Measurements from ENCODE around the gene CNR2.

Gene CNR2

GRCh38 chr1:23895082-23895481 lies 18.1 kb downstream of the CNR2 start:
- Histone ChIP-seq H3K27me3 (ENCODE audit: insufficient read depth, low read length, poor library complexity, severe bottlenecking) (no peaks in the 10 kb centered on the region), H3K4me2 (ENCODE audit: low read depth, low read length, poor library complexity, severe bottlenecking) (no peak overlapping the region), H2AFZ (ENCODE audit: low read length) (no peak overlapping the region), H3K79me2 (ENCODE audit: insufficient read depth, low read length) (no peaks in the 10 kb centered on the region), H4K20me1 (ENCODE audit: insufficient read depth, low read length, poor library complexity, severe bottlenecking) (peaks cover 8% of the 10 kb centered on the region), H3K9me2 (replicated peaks; ENCODE audit: low read depth, low read length) (no peaks in the 10 kb centered on the region), H3K36me3 (ENCODE audit: insufficient read depth, low read length) (no peaks in the 10 kb centered on the region), H3K9ac (ENCODE audit: low read depth, low read length, poor library complexity, severe bottlenecking) (no peak overlapping the region), H3K4me3 (ENCODE audit: low read length, poor library complexity, severe bottlenecking) (no peak overlapping the region), H3K4me1 (ENCODE audit: insufficient read depth, low read length, poor library complexity, severe bottlenecking) (peaks cover 22% of the 10 kb centered on the region), H3K9me3 (ENCODE audit: insufficient read depth, low read depth, low read length) (no peaks in the 10 kb centered on the region), H3F3A (ENCODE audit: low read depth) (no peaks in the 10 kb centered on the region)
- no peak for TF ChIP-seq CTCF (conservative IDR thresholded peaks at IDR 0.05; ENCODE audit: low read length)
- no peak for TF ChIP-seq EZH2phosphoT487 (IDR thresholded peaks at IDR 0.05; ENCODE audit: borderline replicate concordance)

DNA sequence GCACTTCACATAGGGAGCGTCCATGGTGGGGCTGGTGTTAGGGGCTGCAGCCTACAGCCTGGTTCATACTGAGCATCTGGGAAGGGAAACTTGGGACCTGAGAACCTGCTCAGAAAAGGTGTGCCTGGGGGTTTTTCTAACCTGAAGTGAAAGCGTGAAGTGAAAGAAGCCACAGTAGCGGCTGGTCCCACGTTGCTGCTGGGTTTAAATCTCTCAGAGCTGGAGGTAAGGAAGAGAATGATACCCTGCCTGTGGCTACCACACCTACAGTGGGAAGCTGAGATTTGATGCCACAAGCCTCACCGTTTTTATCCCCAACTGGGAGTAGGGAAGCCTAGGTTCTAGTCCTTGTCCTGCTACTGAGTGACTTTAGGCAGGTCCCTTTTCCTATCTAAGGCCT lies 24.1 kb downstream of the CNR2 start:
- Histone ChIP-seq H3K36me3 (ENCODE audit: insufficient read depth, low read length) (no peaks in the 10 kb centered on the region), H2AFZ (ENCODE audit: low read length) (no peak overlapping the region), H3K9ac (ENCODE audit: low read depth, low read length, poor library complexity, severe bottlenecking) (no peak overlapping the region), H3K27me3 (ENCODE audit: insufficient read depth, low read length, poor library complexity, severe bottlenecking) (no peaks in the 10 kb centered on the region), H3K4me3 (ENCODE audit: low read length, poor library complexity, severe bottlenecking) (no peak overlapping the region), H3K4me1 (ENCODE audit: insufficient read depth, low read length, poor library complexity, severe bottlenecking) (no peaks in the 10 kb centered on the region), H3F3A (ENCODE audit: low read depth) (no peaks in the 10 kb centered on the region), H3K9me2 (replicated peaks; ENCODE audit: low read depth, low read length) (no peaks in the 10 kb centered on the region), H3K4me2 (ENCODE audit: low read depth, low read length, poor library complexity, severe bottlenecking) (no peak overlapping the region), H4K20me1 (ENCODE audit: insufficient read depth, low read length, poor library complexity, severe bottlenecking) (no peaks in the 10 kb centered on the region), H3K79me2 (ENCODE audit: insufficient read depth, low read length) (no peaks in the 10 kb centered on the region), H3K9me3 (ENCODE audit: insufficient read depth, low read depth, low read length) (no peaks in the 10 kb centered on the region)
- TF ChIP-seq CTCF (conservative IDR thresholded peaks at IDR 0.05; ENCODE audit: low read length) (no peak), EZH2phosphoT487 (IDR thresholded peaks at IDR 0.05; ENCODE audit: borderline replicate concordance) (no peak)

DNA sequence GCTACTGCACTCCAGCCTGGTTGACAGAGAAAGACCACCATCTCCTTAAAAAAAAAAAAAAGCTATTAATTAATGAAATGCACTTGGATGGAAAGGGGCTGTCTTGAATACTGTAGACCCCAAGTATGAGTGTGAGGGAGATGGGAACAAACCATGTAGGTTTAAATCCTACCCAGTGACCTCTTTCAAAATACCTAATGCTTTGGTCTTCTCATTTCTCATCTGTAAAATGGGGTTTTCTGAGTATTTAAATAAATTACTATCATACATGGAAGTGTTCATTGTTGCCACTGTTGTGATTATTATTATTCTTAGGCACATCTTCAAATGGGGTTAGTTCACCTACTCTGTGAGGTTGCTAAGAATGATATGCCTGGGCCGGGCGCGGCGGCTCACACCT lies 27.9 kb downstream of the CNR2 start:
- H3K9me3 ChIP-seq (ENCODE audit: insufficient read depth, low read depth, low read length): no peaks in the 10 kb centered on the region
- no peak overlapping the region for H3K4me2 ChIP-seq (ENCODE audit: low read depth, low read length, poor library complexity, severe bottlenecking)
- no peaks in the 10 kb centered on the region for H3K4me1 ChIP-seq (ENCODE audit: insufficient read depth, low read length, poor library complexity, severe bottlenecking)
- no peaks in the 10 kb centered on the region for H3K27me3 ChIP-seq (ENCODE audit: insufficient read depth, low read length, poor library complexity, severe bottlenecking)
- no peak overlapping the region for H3K4me3 ChIP-seq (ENCODE audit: low read length, poor library complexity, severe bottlenecking)
- no peak overlapping the region for H3K9ac ChIP-seq (ENCODE audit: low read depth, low read length, poor library complexity, severe bottlenecking)
- H4K20me1 ChIP-seq (ENCODE audit: insufficient read depth, low read length, poor library complexity, severe bottlenecking): no peaks in the 10 kb centered on the region
- no peaks in the 10 kb centered on the region for H3F3A ChIP-seq (ENCODE audit: low read depth)
- no peak for TF ChIP-seq EZH2phosphoT487 (IDR thresholded peaks at IDR 0.05; ENCODE audit: borderline replicate concordance)
- TF ChIP-seq CTCF (conservative IDR thresholded peaks at IDR 0.05; ENCODE audit: low read length): no peak
- no peaks in the 10 kb centered on the region for H3K79me2 ChIP-seq (ENCODE audit: insufficient read depth, low read length)
- no peaks in the 10 kb centered on the region for H3K36me3 ChIP-seq (ENCODE audit: insufficient read depth, low read length)
- H2AFZ ChIP-seq (ENCODE audit: low read length): no peak overlapping the region
- no peaks in the 10 kb centered on the region for H3K9me2 ChIP-seq (replicated peaks; ENCODE audit: low read depth, low read length)
